ACHN (cell line): ENCODE measurements around the gene ACTC1.
A peak's percentile ranks its signal among the peaks of the same experiment; 100 is the strongest.

Experiments used
- DNase-seq: peaks from one replicate; pipeline ENCODE4 v3.0.0-alpha.2; 2015
- in situ Hi-C: cut with HindIII; loops from 2 replicates; pipeline ENCODE4 v1.10.0; 2017; ENCODE audit warnings: low sequenced_read_pairs, low pct_ligation_motif_present, low pct_unique_long_range_greater_than_20kb

The ACTC1 gene

DNA sequence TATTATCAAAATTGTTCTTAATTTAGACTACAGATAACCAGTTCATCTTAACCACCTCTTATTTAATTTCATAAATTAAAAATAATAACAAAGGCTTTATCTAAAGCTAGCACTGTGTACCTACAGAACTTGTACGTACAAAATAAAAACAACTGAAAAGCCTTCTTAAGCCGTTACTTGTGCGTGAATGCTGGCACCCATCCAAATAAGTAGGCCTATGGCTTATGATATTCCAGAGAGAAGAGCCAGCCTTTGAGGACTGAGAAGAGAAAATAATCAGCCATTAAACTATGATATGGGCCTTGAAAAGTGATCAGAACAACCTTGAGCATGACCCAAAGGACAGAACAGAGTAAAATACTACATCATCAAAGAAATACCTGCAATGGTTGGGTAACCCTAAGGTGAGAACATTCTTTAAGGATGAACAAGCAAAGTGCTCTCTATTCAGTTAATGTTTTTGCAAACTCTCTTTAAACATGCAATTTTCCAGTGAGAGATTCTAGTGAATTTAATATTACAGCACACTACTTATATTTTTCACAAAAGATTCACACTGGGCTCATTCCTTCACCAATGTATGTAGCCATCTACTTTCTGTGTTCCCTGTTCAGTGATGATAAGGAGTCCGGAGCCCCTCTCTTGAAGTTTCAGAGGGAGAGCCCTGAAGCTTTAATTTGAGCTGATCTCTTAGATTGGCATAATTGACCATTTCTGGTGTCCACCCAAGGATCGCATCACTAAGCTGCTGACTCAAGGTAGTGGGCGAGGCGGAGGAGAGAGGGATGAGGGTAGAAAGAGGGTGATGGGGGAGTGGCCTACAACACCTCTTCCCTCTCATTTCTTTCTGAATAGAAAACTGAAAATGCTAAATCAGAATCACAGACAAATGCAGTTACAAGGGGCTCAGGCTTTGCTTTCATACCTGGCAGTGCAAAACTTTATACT lies 7.7 kb upstream of the ACTC1 start:
- in situ Hi-C loops, result no loop called here
- no peak for DNase-seq

GRCh38 chr15:34802371-34802770 lies 7.0 kb upstream of the ACTC1 start:
- in situ Hi-C loops, result no loop called here
- no peak for DNase-seq

- in situ Hi-C loops, result no loop called here
- peak; percentile 2 for DNase-seq
These were observed 4.1 kb upstream of the ACTC1 start for GRCh38 chr15:34799149-34800101.

- in situ Hi-C loops, result no loop called here
- DNase-seq, result no peak
These were observed 1.6 kb upstream of the ACTC1 start for GRCh38 chr15:34796847-34797435.

- DNase-seq, result no peak
- in situ Hi-C loops, result no loop called here
These were observed 651 bp downstream of the ACTC1 start for GRCh38 chr15:34794590-34795206.

- in situ Hi-C loops, result no loop called here
- no peak for DNase-seq
These were observed 1.4 kb downstream of the ACTC1 start for GRCh38 chr15:34793901-34794300.

DNA sequence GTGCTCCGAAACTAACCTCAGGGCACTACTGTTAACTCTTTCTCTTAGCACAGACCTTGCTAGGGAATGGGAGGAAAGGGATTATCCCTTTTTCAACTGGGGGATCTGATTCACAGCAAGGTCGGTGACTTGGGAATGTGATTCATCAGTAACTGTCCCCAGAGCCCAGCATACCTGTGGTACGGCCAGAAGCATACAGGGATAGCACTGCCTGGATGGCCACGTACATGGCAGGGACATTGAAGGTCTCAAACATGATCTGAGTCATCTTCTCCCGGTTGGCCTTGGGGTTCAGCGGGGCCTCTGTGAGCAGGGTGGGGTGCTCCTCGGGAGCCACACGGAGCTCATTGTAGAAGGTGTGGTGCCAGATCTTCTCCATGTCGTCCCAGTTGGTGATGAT lies 2.3 kb downstream of the ACTC1 start:
- no peak for DNase-seq
- in situ Hi-C loops, result no loop called here

DNA sequence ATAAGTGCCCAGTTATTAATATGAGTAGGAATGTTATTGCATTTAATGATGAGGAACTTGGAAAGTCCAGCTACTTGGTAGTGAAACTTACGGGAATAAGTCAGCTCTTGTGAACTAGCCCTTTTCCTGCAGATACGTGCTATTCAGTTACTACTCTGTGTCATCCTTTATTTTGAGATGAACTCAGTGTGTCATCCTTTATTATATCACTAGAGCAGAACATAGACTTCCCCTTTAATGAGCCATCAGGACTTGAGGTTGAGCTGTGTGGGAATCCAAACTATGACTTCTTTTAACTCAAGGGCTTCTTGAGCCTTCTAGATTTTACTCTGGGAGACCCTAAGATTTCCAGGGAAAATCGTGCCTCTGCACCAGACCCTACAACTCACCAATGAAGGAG lies 3.6 kb downstream of the ACTC1 start:
- no peak for DNase-seq
- in situ Hi-C loops, result no loop called here

DNA sequence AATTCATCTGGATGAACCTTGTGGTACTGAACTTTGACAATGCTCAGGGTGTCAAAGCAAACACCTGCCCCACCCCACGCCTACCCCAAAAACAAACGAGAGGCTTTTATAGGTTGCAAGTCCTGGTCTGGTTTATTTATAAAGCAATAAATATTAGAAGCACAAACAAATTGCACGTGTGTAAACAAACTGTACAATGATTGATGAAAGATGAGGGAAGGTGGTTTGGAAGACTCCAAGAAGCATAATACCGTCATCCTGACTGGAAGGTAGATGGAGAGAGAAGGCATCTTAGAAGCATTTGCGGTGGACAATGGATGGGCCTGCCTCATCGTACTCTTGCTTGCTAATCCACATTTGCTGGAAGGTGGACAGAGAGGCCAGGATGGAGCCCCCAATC lies 5.2 kb downstream of the ACTC1 start:
- in situ Hi-C loops, result no loop called here
- DNase-seq, result no peak

DNA sequence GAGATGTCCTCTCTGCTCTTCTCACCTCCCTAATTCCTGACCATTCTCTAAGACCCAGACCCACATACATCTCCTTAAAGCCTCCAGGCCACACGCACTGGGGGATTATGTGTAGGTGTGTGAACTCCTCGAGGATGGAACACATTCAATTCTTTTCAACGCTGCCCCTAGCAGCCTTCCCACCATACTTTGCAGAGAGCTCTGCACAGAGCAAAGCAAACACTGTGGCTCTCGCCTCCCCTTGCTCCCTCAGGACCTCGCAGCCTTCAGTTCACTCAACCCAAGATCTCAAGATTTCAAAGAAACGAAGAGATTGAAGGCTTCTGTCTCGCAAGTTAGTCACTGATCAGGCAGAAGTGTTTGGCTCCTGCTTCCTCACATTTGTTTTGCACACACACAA lies 6.0 kb downstream of the ACTC1 start:
- DNase-seq, result no peak
- in situ Hi-C loops, result no loop called here

- no peak for DNase-seq
- in situ Hi-C loops, result no loop called here
These were observed 9.1 kb downstream of the ACTC1 start for GRCh38 chr15:34786206-34786605.

- in situ Hi-C loops, result no loop called here
These were observed 11.4 kb downstream of the ACTC1 start for GRCh38 chr15:34783991-34784390.

GRCh38 chr15:34783431-34783830 lies 11.9 kb downstream of the ACTC1 start:
- no peak for DNase-seq
- in situ Hi-C loops, result no loop called here

More at GRCh38 chr15:34783991-34784390, 11.4 kb downstream of the ACTC1 start:
- DNase-seq, result no peak

DNA sequence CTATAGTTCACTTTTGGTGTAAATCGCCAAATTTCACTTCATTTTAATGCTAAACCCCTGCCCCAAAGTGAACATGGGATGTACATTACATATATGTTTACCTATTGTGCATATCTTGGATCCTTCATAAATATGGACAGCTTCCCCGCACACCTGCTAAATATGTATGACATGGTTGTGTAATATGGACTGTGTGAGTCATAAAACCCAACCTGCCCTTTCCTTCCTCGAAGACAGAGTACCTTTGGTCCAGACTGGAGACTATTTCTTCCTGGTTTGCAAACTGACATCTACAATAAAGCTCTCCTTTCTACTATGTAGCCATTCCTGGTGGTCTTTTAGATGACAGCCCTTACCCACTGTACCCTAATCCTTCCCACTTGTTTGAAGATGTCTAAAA lies 12.4 kb downstream of the ACTC1 start:
- in situ Hi-C loops, result no loop called here
- DNase-seq, result no peak

GRCh38 chr15:34780725-34781124 lies 14.6 kb downstream of the ACTC1 start:
- DNase-seq, result no peak
- in situ Hi-C loops, result no loop called here

GRCh38 chr15:34776606-34777105 lies 18.7 kb downstream of the ACTC1 start:
- no peak for DNase-seq
- in situ Hi-C loops, result no loop called here

GRCh38 chr15:34773917-34774316 lies 21.4 kb downstream of the ACTC1 start:
- no peak for DNase-seq
- in situ Hi-C loops, result no loop called here

- DNase-seq, result no peak
- in situ Hi-C loops, result no loop called here
These were observed 22.3 kb downstream of the ACTC1 start for GRCh38 chr15:34773013-34773412.
